22Rv1 (cell line): ENCODE results near the gene RELB.

ENCODE experiments used
- CTCF ChIP-seq: fragments of 450-650 bp; IDR thresholded peaks from 2 replicates; pipeline ENCODE4 v1.5.1; 2017; ENCODE audit warnings: mild to moderate bottlenecking
- ZFX ChIP-seq: fragments of 450-650 bp; IDR thresholded peaks from 2 replicates; pipeline ENCODE4 v1.6.1; 2017; ENCODE audit warnings: antibody characterized with exemption, borderline replicate concordance

- no peak for TF ChIP-seq CTCF
- no peak for TF ChIP-seq ZFX
Observed at GRCh38 chr19:45071969-45072790, 70.9 kb downstream of the RELB start.
